CD4-positive, alpha-beta T cell treated with Interleukin-15 for 4 hours (primary cell): ENCODE data around the gene NPY1R.

Experiments
- DNase-seq: peaks from one replicate; pipeline ENCODE4 v3.0.0-alpha.2; 2020; ENCODE audit warnings: low spot score

NPY1R gene

GRCh38 chr4:163332526-163333406, at the start of gene NPY1R:
Gene NPY1R (minus strand): TSS chr4:163332596. CDS start chr4:163326554, 6,042 bp downstream.
- no peak for DNase-seq

GRCh38 chr4:163380703-163381102, 48.3 kb upstream of the NPY1R start:
- DNase-seq = no peak

- DNase-seq = no peak
Observed at GRCh38 chr4:163378661-163379060, 46.3 kb upstream of the NPY1R start.

GRCh38 chr4:163372029-163372428, 39.6 kb upstream of the NPY1R start:
- no peak for DNase-seq

GRCh38 chr4:163367651-163368050, 35.3 kb upstream of the NPY1R start:
- DNase-seq = no peak

- no peak for DNase-seq
Observed at GRCh38 chr4:163356104-163356503, 23.7 kb upstream of the NPY1R start.

- DNase-seq = no peak
Observed at GRCh38 chr4:163353054-163353453, 20.7 kb upstream of the NPY1R start.

- no peak for DNase-seq
Observed at GRCh38 chr4:163350672-163351071, 18.3 kb upstream of the NPY1R start.

- no peak for DNase-seq
Observed at GRCh38 chr4:163344147-163345125, 12.0 kb upstream of the NPY1R start.

- DNase-seq = no peak
Observed at GRCh38 chr4:163343604-163344146, 11.3 kb upstream of the NPY1R start, which contains the start of gene NPY5R. Gene NPY5R (plus strand): TSS chr4:163343892. CDS start chr4:163350274, 6,382 bp downstream.

- DNase-seq = no peak
Observed at GRCh38 chr4:163335384-163335783, 3.0 kb upstream of the NPY1R start.

GRCh38 chr4:163331629-163332376, 593 bp downstream of the NPY1R start:
- no peak for DNase-seq

GRCh38 chr4:163330916-163331628, 1.3 kb downstream of the NPY1R start:
- DNase-seq = no peak

GRCh38 chr4:163317110-163317509, 15.3 kb downstream of the NPY1R start:
- DNase-seq = no peak

- no peak for DNase-seq
Observed at GRCh38 chr4:163309466-163309865, 22.9 kb downstream of the NPY1R start.

- DNase-seq = no peak
Observed at GRCh38 chr4:163303069-163303468, 29.3 kb downstream of the NPY1R start.

- DNase-seq = no peak
Observed at GRCh38 chr4:163300445-163300844, 32.0 kb downstream of the NPY1R start.

- DNase-seq = no peak
Observed at GRCh38 chr4:163295138-163295537, 37.3 kb downstream of the NPY1R start.

GRCh38 chr4:163284304-163284703, 48.1 kb downstream of the NPY1R start:
- DNase-seq = no peak

GRCh38 chr4:163280703-163281519, 51.5 kb downstream of the NPY1R start:
- no peak for DNase-seq
